GM12892 (cell line): ENCODE measurements around the gene CACNA2D4.

Source experiments
- POLR2A ChIP-seq: IDR thresholded peaks from 2 replicates; pipeline ENCODE4 v1.6.1; 2011; ENCODE audit warnings: low read depth, low read length, control low read depth
- TAF1 ChIP-seq: IDR thresholded peaks from 2 replicates; pipeline ENCODE4 v1.6.1; 2011; ENCODE audit warnings: low read depth, mild to moderate bottlenecking, control low read depth, low read length, borderline replicate concordance

- TF ChIP-seq POLR2A (no peak), TAF1 (no peak)
Measured at GRCh38 chr12:1949771-1950470, 31.5 kb upstream of the CACNA2D4 start.
